Coronary artery (tissue), 2 donors: ENCODE data around the gene BORCS6.
A peak's percentile ranks its signal among the peaks of the same experiment; 100 is the strongest.

Source experiments
- DNase-seq: peaks from one replicate; pipeline ENCODE4 v3.0.0-alpha.2; 2017; ENCODE audit warnings: low spot score
- H3K27ac ChIP-seq, 2 donors: fragments of 200-600 bp; sonication (generic); one replicate each; pipeline ENCODE4 v1.5.1; 2016 to 2019
- H3K4me3 ChIP-seq: fragments of 200-600 bp; sonication (generic); 2 replicates; pipeline ENCODE4 v1.5.1; 2016; ENCODE audit warnings: mild to moderate bottlenecking, moderate library complexity
- CTCF ChIP-seq: fragments of 200-600 bp; sonication (generic); IDR thresholded peaks from one replicate; pipeline ENCODE4 v1.5.1; 2019; ENCODE audit warnings: antibody characterized with exemption

Gene BORCS6

GRCh38 chr17:8147805-8148404 lies 42.1 kb downstream of the BORCS6 start:
- TF ChIP-seq CTCF, result no peak
- H3K27ac ChIP-seq, result peak overlapping the region; percentile 57 to 96
- peak overlapping the region; percentile 0 for H3K4me3 ChIP-seq
- peak; percentile 75 for DNase-seq

DNA sequence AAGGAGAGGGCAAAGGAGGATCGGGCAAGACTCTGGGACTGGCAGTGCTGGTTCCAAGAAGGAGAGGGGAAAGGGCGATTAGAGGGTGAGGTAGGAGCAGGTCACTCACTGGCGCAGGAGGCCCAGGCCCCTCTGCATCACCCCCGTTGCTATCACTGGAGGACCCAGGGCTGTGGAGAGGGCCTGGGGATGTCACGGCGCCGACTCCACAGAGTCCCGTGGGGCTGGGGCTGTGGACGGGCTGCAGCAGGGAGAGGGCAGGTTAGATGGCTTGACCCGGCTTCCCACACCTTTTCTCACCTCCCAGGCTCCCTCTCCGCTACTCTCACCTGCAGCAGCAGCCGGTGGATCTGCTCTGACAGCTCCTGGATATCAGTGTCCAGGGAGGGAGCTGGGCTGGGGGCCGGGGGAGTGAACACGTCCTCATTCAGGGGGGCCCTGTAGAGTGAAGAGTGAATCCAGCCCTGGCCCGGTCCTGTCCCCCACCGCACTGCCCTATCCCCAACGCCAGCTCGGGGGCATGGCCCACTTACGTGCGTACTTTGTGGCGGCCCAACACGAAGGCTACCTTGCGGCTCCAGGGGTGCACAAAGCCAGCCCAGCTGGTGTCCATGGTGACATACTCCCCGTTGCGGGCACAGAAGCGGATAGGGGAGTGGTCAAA lies 42.7 kb downstream of the BORCS6 start:
- H3K4me3 ChIP-seq, result no peak overlapping the region
- DNase-seq, result peak; percentile 76
- no peak for TF ChIP-seq CTCF
- H3K27ac ChIP-seq, result peak overlapping the region; percentile 57 to 96

- no peak overlapping the region for H3K4me3 ChIP-seq
- peak overlapping the region; percentile 57 to 96 for H3K27ac ChIP-seq
- DNase-seq, result no peak
- TF ChIP-seq CTCF, result no peak
Measured at GRCh38 chr17:8146381-8147140, 43.4 kb downstream of the BORCS6 start.

DNA sequence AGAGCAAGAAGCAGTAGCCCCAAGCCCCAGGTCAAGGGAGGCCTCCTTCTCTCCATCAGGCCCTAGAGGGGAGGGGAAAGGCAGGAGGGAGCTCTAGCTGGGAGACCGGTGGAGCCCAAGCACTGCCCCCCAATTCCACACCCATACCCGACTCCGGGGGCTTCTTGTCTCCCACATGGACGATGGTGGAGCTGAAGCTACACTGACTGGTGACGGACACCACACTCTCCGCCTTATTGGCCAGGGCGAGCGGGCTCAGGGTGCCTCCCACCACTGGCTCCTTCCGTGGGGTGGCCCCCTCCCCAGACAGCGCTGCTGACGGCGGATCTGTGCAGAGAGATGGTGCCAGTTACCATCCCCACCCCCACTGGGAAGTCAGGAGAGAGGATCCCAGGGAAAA lies 44.2 kb downstream of the BORCS6 start:
- no peak for DNase-seq

DNA sequence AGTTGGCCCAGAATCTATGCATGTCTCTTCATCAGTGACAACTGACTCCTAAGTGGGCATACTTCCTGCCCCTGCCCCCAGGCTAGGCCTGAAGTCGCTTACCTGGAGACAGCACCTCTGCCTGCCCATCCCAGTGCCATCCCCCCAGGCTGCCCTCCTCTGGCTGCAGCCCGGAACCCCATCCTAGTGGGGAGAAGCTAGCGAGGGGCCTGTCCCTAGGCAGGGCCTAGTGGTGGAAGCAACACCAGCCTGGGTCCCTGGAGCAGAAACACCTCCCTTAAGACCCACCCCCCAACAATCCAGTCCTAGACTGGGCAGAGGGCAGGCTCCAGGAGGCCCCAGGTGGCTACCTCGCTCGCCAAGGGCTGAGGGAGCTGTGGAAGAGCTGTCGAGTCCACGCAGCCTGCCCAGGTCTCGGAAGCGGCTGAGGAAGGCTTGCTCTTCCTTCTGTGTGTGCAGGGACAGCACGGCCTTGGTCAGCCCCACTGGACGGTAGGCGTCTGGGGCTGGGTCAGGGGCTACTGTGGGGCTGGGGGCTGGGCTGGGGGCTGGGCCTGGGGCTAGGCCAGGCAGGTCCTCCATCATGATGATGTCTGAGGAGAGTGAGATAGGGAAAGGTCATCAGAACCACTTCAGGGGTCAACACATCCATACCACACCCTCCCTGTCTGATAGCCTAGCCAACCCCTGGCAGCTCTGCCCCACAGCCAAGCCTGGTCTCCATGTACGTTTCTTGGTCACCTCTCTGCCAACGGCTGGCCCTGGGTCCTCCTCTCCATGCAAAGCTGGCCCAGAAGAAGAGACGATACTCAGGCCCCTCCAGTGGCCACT lies 45.4 kb downstream of the BORCS6 start:
- H3K4me3 ChIP-seq, result no peak overlapping the region
- DNase-seq, result no peak
- peak overlapping the region in 1 of 2 donors; percentile 96 for H3K27ac ChIP-seq
- no peak for TF ChIP-seq CTCF

More for the DNA sequence above, 44.2 kb downstream of the BORCS6 start:
- no peak overlapping the region for H3K4me3 ChIP-seq
- no peak for TF ChIP-seq CTCF
- peak overlapping the region; percentile 57 to 96 for H3K27ac ChIP-seq

GRCh38 chr17:8143581-8144400 lies 46.2 kb downstream of the BORCS6 start:
- TF ChIP-seq CTCF, result no peak
- Histone ChIP-seq H3K27ac (peak overlapping the region; percentile 41 to 96), H3K4me3 (no peak overlapping the region)
- no peak for DNase-seq
